ENCODE measurements around the gene PNRC1.

The PNRC1 gene

GRCh38 chr6:89098461-89098860, 17.9 kb downstream of the PNRC1 start:
- no peak overlapping the region for H3K4me3 ChIP-seq (ENCODE audit: low read depth, low read length)
- no peak for TF ChIP-seq CTCF (IDR thresholded peaks at IDR 0.05; ENCODE audit: control insufficient read depth, extremely low read depth, insufficient read depth)
- no peak for DNase-seq (ENCODE audit: low read depth)

- TF ChIP-seq CTCF (IDR thresholded peaks at IDR 0.05; ENCODE audit: control insufficient read depth, extremely low read depth, insufficient read depth) = no peak
- no peak overlapping the region for H3K4me3 ChIP-seq (ENCODE audit: low read depth, low read length)
- DNase-seq (ENCODE audit: low read depth) = no peak
Measured at GRCh38 chr6:89100114-89100513, 19.6 kb downstream of the PNRC1 start.

- no peak for DNase-seq (ENCODE audit: low read depth)
- H3K4me3 ChIP-seq (ENCODE audit: low read depth, low read length) = no peak overlapping the region
- no peak for TF ChIP-seq CTCF (IDR thresholded peaks at IDR 0.05; ENCODE audit: control insufficient read depth, extremely low read depth, insufficient read depth)
Measured at GRCh38 chr6:89110284-89110683, 29.7 kb downstream of the PNRC1 start.

- no peak for TF ChIP-seq CTCF (IDR thresholded peaks at IDR 0.05; ENCODE audit: control insufficient read depth, extremely low read depth, insufficient read depth)
- no peak overlapping the region for H3K4me3 ChIP-seq (ENCODE audit: low read depth, low read length)
- DNase-seq (ENCODE audit: low read depth) = no peak
Measured at GRCh38 chr6:89111933-89112332, 31.4 kb downstream of the PNRC1 start.

- H3K4me3 ChIP-seq (ENCODE audit: low read depth, low read length) = no peak overlapping the region
- DNase-seq (ENCODE audit: low read depth) = no peak
- TF ChIP-seq CTCF (IDR thresholded peaks at IDR 0.05; ENCODE audit: control insufficient read depth, extremely low read depth, insufficient read depth) = no peak
Measured at GRCh38 chr6:89116702-89117101, 36.2 kb downstream of the PNRC1 start.

GRCh38 chr6:89117211-89118108, 36.9 kb downstream of the PNRC1 start, which contains the start of gene SRSF12:
Gene SRSF12, minus strand, starts transcription at chr6:89118071. Its CDS starts 184 bp downstream, at chr6:89117887.
- DNase-seq (ENCODE audit: low read depth) = no peak
- H3K4me3 ChIP-seq (ENCODE audit: low read depth, low read length) = peak within 1 kb of the TSS; percentile 47
- TF ChIP-seq CTCF (IDR thresholded peaks at IDR 0.05; ENCODE audit: control insufficient read depth, extremely low read depth, insufficient read depth) = no peak

Measured in LNCaP clone FGC (cell line).